Loucy (cell line): ENCODE results near the gene TRAP1.

Experiments used
- EZH2phosphoT487 ChIP-seq: fragments of 200-600 bp; IDR thresholded peaks from 2 replicates; pipeline ENCODE4 v1.6.1; 2018; ENCODE audit warnings: antibody characterized with exemption, mild to moderate bottlenecking, moderate library complexity, borderline replicate concordance
- TF ChIP-seq, protein P1 (sequence below): fragments of 200-600 bp; sonication (generic); conservative IDR thresholded peaks from 2 replicates; pipeline ENCODE4 v1.5.1; 2014; ENCODE audit warnings: mild to moderate bottlenecking, antibody characterized with exemption, low read length

GRCh38 chr16:3759736-3760135 lies 42.4 kb upstream of the TRAP1 start:
- TF ChIP-seq, protein P1, sequence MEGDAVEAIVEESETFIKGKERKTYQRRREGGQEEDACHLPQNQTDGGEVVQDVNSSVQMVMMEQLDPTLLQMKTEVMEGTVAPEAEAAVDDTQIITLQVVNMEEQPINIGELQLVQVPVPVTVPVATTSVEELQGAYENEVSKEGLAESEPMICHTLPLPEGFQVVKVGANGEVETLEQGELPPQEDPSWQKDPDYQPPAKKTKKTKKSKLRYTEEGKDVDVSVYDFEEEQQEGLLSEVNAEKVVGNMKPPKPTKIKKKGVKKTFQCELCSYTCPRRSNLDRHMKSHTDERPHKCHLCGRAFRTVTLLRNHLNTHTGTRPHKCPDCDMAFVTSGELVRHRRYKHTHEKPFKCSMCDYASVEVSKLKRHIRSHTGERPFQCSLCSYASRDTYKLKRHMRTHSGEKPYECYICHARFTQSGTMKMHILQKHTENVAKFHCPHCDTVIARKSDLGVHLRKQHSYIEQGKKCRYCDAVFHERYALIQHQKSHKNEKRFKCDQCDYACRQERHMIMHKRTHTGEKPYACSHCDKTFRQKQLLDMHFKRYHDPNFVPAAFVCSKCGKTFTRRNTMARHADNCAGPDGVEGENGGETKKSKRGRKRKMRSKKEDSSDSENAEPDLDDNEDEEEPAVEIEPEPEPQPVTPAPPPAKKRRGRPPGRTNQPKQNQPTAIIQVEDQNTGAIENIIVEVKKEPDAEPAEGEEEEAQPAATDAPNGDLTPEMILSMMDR = no peak
- TF ChIP-seq EZH2phosphoT487 = no peak
